ENCODE results near the gene SGK1. TPM values are rescaled to one million over a fixed set of nuclear protein-coding genes. Genes with fewer than 3 reads are reported as not detected.
A peak's percentile ranks its signal among the peaks of the same experiment; 100 is the strongest.

SGK1 gene
- total RNA-seq, 2 experiments from 2014 or later, result 117 to 120 TPM

GRCh38 chr6:134172706-134173365, 145.1 kb downstream of the SGK1 start:
- no peak overlapping the region for H3K27ac Mint-ChIP-seq

GRCh38 chr6:134172020-134172705, 145.7 kb downstream of the SGK1 start:
- H3K4me3 Mint-ChIP-seq, result peak overlapping the region; percentile 95
- TF ChIP-seq, protein P1, sequence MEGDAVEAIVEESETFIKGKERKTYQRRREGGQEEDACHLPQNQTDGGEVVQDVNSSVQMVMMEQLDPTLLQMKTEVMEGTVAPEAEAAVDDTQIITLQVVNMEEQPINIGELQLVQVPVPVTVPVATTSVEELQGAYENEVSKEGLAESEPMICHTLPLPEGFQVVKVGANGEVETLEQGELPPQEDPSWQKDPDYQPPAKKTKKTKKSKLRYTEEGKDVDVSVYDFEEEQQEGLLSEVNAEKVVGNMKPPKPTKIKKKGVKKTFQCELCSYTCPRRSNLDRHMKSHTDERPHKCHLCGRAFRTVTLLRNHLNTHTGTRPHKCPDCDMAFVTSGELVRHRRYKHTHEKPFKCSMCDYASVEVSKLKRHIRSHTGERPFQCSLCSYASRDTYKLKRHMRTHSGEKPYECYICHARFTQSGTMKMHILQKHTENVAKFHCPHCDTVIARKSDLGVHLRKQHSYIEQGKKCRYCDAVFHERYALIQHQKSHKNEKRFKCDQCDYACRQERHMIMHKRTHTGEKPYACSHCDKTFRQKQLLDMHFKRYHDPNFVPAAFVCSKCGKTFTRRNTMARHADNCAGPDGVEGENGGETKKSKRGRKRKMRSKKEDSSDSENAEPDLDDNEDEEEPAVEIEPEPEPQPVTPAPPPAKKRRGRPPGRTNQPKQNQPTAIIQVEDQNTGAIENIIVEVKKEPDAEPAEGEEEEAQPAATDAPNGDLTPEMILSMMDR (IDR thresholded peaks at IDR 0.05), result no peak
- no peaks in the 10 kb centered on the region for H3K9me3 Mint-ChIP-seq
- H3K4me1 Mint-ChIP-seq (ENCODE audit: low read depth), result peaks cover 67% of the 10 kb centered on the region
- intact Hi-C loops (cut with DNase I, micrococcal nuclease), result loop anchor here (1.0 to 10.0 kb wide), 7 partner anchors 220 to 1265 kb away; partner anchors contain the start of genes MYB (in 1 of the 2) and TBPL1 (in 1 of the 2)
- no peak overlapping the region for H3K4me3 ChIP-seq (ENCODE audit: low read length)
- H3K27me3 ChIP-seq (ENCODE audit: control insufficient read depth in 1 of 2, insufficient read depth in 2 of 2, low read length in 2 of 2), result no peaks in the 10 kb centered on the region
- H3K36me3 Mint-ChIP-seq (ENCODE audit: low read depth), result peaks cover 70% of the 10 kb centered on the region
- no peak for DNase-seq
- POLR2A ChIA-PET, result interaction anchor here (1.9 kb wide), 1 partner anchor 469 kb away, joined by 6 read pairs; no protein-coding TSS in a partner anchor
- no peak overlapping the region for H3K27ac Mint-ChIP-seq
- H3K36me3 ChIP-seq (ENCODE audit: insufficient read depth, low read length), result peaks cover 54% of the 10 kb centered on the region
- no peak for ATAC-seq (ENCODE audit: poor library complexity)
- H3K27me3 Mint-ChIP-seq, result no peaks in the 10 kb centered on the region
- H3K4me1 ChIP-seq (ENCODE audit: insufficient read depth, low read length), result peaks cover 50% of the 10 kb centered on the region
- no peak overlapping the region for H3K27ac ChIP-seq (ENCODE audit: low read depth in 1 of 2, low read length in 2 of 2)
- CTCF ChIA-PET, result interaction anchor here (3.5 kb wide), 1 partner anchor 469 kb away, joined by 17 read pairs; no protein-coding TSS in a partner anchor
- no peaks in the 10 kb centered on the region for H3K9me3 ChIP-seq (ENCODE audit: control insufficient read depth in 1 of 2, insufficient read depth in 1 of 2, low read length in 2 of 2)

More at GRCh38 chr6:134172706-134173365, 145.1 kb downstream of the SGK1 start:
- no peak for ATAC-seq (ENCODE audit: poor library complexity)
- no peaks in the 10 kb centered on the region for H3K9me3 ChIP-seq (ENCODE audit: control insufficient read depth in 1 of 2, insufficient read depth in 1 of 2, low read length in 2 of 2)
- no peak overlapping the region for H3K27ac ChIP-seq (ENCODE audit: low read depth in 1 of 2, low read length in 2 of 2)
- ChIA-PET CTCF (interaction anchor here (3.5 kb wide), 1 partner anchor 468 kb away, joined by 17 read pairs; no protein-coding TSS in a partner anchor), POLR2A (no interaction called here)
- H3K27me3 ChIP-seq (ENCODE audit: control insufficient read depth in 1 of 2, insufficient read depth in 2 of 2, low read length in 2 of 2), result no peaks in the 10 kb centered on the region
- no peaks in the 10 kb centered on the region for H3K27me3 Mint-ChIP-seq
- intact Hi-C loops (cut with DNase I, micrococcal nuclease), result loop anchor here (1.0 to 10.0 kb wide), 7 partner anchors 221 to 1264 kb away; partner anchors contain the start of genes MYB (in 1 of the 2) and TBPL1 (in 1 of the 2)
- TF ChIP-seq, protein P1 (IDR thresholded peaks at IDR 0.05), result no peak
- no peak for DNase-seq
- peaks cover 51% of the 10 kb centered on the region for H3K36me3 ChIP-seq (ENCODE audit: insufficient read depth, low read length)
- H3K4me1 ChIP-seq (ENCODE audit: insufficient read depth, low read length), result peaks cover 57% of the 10 kb centered on the region
- H3K4me3 ChIP-seq (ENCODE audit: low read length), result no peak overlapping the region
- H3K9me3 Mint-ChIP-seq, result no peaks in the 10 kb centered on the region
- peak overlapping the region; percentile 95 for H3K4me3 Mint-ChIP-seq
- peaks cover 73% of the 10 kb centered on the region for H3K4me1 Mint-ChIP-seq (ENCODE audit: low read depth)
- peaks cover 66% of the 10 kb centered on the region for H3K36me3 Mint-ChIP-seq (ENCODE audit: low read depth)

DNA sequence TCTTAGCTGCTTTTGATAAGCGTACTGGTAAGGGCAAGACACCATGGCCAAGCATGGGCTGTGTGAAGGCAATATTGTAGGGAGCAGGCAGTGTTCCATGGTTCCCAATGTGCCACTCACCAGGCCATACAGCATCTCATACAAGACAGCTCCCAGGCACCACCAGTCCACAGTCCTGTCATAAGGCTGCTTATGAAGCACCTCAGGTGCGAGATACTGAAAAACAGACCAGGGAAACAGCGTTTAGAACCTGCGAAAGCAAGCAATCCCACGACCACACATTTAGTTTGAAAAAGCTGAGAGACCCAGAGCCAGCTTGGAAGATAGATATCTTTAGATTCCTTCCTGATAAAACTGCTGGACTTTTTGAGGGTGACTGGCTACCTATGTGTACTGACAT, 146.4 kb downstream of the SGK1 start:
- H3K36me3 ChIP-seq (ENCODE audit: insufficient read depth, low read length), result peaks cover 54% of the 10 kb centered on the region
- ATAC-seq (ENCODE audit: poor library complexity), result no peak
- Mint-ChIP-seq H3K27ac (peak overlapping the region; percentile 45), H3K27me3 (no peaks in the 10 kb centered on the region), H3K4me1 (ENCODE audit: low read depth) (peaks cover 65% of the 10 kb centered on the region), H3K36me3 (ENCODE audit: low read depth) (peaks cover 73% of the 10 kb centered on the region), H3K9me3 (no peaks in the 10 kb centered on the region), H3K4me3 (peak overlapping the region; percentile 65)
- TF ChIP-seq, protein P1 (IDR thresholded peaks at IDR 0.05), result no peak
- POLR2A ChIA-PET, result interaction anchor here (1.9 kb wide), 1 partner anchor 470 kb away, joined by 6 read pairs; no protein-coding TSS in a partner anchor
- CTCF ChIA-PET, result interaction anchor here (3.5 kb wide), 1 partner anchor 470 kb away, joined by 17 read pairs; no protein-coding TSS in a partner anchor
- H3K27ac ChIP-seq (ENCODE audit: low read depth in 1 of 2, low read length in 2 of 2), result no peak overlapping the region
- intact Hi-C loops (cut with DNase I, micrococcal nuclease), result loop anchor here (5.0 to 10.0 kb wide), 6 partner anchors 219 to 1266 kb away; partner anchors contain the start of genes MYB (in 1 of the 2) and TBPL1 (in 1 of the 2)
- peaks cover 46% of the 10 kb centered on the region for H3K4me1 ChIP-seq (ENCODE audit: insufficient read depth, low read length)
- no peaks in the 10 kb centered on the region for H3K9me3 ChIP-seq (ENCODE audit: control insufficient read depth in 1 of 2, insufficient read depth in 1 of 2, low read length in 2 of 2)
- H3K4me3 ChIP-seq (ENCODE audit: low read length), result no peak overlapping the region
- no peaks in the 10 kb centered on the region for H3K27me3 ChIP-seq (ENCODE audit: control insufficient read depth in 1 of 2, insufficient read depth in 2 of 2, low read length in 2 of 2)
- no peak for DNase-seq

Measured in CD4-positive, alpha-beta T cell (primary cell).